Activated effector memory CD4-positive, alpha-beta T cell treated with anti-CD3 and anti-CD28 coated beads, Interleukin-2, amount 50 U/mL, for 16 hours (primary cell): ENCODE results near the gene SPDYE16.
A peak's percentile ranks its signal among the peaks of the same experiment; 100 is the strongest.
"Not testable (repeated sequence)": the region's sequence is repeated elsewhere in the genome, so short reads cannot be mapped to it uniquely, and the experiment has no call there.

Experiments used
- DNase-seq: peaks from one replicate; pipeline ENCODE4 v3.0.0-alpha.2; 2020

SPDYE16 gene

DNA sequence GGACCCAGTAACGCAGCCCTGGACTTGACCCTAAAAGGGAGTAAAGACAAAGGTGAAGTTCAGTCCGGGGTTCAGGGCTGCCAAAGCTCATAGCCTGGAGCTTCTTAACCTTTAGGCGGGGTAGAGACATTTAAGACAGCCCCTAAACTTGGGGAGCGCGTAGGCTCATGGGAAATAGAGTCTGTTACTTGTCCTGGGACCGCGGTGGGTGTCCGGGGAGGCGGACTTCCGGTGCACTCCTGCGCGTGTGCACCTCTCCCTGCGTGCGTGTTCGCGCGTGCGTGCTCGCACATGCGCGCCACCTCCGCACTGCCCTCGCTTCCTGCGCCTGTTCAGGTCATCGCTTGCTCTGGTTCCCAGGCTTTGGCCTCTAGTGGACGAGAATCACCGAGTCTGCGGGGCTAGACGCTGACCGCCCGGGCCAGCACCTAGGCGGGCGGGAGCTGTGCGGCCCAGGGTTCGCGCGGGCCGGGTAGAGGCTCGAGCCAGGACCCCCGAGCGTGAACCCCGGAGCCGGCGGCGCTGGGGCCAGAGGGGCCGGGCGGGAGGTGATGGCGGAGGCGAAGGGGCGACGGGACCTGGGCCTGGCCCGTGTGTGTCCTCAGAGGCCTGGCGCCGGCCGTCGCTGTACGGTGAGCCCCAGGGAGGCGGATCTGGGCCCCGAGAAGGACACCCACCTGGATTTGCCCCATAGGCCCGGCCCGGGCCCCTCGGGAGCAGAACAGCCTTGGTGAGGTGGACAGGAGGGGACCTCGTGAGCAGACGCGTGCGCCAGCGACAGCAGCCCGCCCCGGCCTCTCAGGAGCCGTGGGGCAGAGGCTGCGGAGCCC is 6.1 kb upstream of the SPDYE16 start:
- DNase-seq: peak; percentile 93

GRCh38 chr7:76531643-76532042 is 11.5 kb downstream of the SPDYE16 start:
- DNase-seq: not testable (repeated sequence)

- not testable (repeated sequence) for DNase-seq
Observed at GRCh38 chr7:76526183-76526582, 16.9 kb downstream of the SPDYE16 start.

DNA sequence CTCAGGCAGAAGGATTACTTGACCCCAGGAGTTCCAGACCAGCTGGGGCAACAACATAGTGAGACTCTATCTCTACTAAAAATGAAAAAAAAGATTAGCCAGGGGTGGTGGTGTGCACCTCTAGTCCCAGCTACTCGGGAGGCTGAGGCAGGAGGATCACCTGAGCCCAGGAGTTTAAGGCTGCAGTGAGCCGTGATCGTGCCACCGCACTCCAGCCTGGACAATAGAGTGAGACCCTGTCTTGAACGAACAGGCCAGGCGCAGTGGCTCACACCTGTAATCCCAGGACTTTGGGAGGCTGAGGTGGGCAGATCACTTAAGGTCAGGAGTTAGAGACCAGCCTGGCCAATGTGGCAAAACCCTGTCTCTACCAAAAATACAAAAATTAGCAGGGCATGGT is 26.2 kb downstream of the SPDYE16 start:
- DNase-seq: not testable (repeated sequence)

- DNase-seq: no peak
Observed at GRCh38 chr7:76515999-76516443, 27.1 kb downstream of the SPDYE16 start.

- no peak for DNase-seq
Observed at GRCh38 chr7:76514926-76515771, 27.9 kb downstream of the SPDYE16 start.

DNA sequence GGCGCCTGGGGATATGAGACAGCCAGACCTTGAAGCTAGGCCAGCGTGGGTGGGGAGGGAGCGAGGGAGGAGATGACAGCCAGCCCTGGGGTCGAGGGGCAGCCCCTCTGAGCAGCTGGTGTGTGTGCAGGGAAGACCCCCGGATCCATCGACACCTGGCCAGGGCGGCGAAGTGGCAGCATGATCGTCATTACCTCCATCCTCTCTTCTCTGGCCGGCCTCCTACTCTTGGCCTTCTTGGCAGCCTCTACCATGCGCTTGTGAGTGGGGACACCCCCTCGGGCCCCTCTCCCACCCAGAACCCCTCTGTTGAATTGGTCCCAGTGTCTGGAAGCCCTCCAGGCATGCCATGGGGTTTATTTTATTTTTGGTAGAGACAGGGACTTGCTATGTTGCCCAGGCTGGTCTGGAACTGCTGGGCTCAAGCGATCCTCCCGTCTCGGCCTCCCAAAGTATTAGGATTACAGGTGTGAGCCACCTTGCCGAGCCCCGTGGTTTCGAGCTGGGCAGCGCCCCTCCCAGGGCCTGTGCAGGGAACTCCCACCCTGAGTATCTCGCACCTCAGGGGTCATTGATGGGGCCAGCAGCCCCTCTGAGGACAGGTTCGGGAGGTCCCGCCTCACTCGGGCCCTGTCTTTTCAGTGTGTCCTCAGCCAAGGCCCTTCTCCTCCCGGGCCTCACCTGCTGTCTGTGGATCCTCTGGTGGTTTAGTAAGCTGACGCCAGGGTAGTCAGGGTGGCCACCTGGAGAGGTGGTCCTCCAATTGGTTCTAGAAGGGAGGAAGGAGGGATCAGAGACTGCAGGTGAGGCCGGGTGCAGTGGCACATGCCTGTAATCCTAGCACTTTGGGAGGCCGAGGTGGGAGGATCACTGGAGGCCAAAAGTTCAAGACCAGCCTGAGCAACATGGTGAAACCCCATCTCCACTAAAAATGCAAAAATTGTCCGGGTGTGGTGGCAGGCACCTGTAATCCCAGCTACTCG is 29.0 kb downstream of the SPDYE16 start:
- no peak for DNase-seq

DNA sequence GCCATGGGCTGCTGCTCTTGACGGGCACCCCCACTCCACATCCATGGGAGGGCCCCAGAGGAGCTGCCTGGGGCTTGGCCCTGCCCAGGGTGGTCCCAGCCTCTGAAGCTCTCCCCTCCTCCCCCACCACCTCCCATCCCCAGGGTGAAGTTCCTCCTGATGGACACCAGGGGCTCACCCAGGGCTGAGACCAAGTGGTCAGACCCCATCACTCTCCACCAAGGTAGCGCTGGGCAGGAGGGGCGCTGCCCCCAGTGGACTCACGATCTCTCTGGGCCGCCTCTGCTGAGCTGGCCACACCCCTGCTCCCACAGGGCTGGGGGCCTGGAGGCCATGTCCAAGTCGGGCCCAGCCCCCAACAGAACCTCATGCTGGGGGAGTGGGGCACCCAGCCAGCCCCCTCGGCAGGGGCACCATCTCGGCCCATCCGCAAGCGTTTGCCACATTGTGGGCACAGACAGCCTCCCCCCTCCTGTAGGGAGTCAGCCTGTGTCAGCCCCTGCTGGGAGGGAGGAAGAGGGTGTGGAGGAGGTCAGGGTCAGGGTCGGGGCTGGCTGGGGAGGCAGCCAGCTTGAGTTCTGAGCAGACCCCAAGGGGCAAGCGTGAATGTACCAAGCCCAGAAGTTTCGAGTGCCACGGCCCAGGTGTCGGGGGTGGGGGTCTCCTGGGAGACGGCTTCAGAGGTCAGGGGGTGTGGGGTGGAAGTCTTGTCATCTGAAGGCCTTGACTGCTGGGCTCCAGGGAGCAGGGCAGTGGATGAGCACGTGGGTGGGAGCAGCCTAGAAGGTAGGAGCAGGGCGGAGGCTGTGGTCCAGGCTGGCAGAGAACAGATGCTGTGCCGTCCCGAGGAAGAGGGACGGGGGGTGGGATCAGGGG is 29.9 kb downstream of the SPDYE16 start:
- no peak for DNase-seq

DNA sequence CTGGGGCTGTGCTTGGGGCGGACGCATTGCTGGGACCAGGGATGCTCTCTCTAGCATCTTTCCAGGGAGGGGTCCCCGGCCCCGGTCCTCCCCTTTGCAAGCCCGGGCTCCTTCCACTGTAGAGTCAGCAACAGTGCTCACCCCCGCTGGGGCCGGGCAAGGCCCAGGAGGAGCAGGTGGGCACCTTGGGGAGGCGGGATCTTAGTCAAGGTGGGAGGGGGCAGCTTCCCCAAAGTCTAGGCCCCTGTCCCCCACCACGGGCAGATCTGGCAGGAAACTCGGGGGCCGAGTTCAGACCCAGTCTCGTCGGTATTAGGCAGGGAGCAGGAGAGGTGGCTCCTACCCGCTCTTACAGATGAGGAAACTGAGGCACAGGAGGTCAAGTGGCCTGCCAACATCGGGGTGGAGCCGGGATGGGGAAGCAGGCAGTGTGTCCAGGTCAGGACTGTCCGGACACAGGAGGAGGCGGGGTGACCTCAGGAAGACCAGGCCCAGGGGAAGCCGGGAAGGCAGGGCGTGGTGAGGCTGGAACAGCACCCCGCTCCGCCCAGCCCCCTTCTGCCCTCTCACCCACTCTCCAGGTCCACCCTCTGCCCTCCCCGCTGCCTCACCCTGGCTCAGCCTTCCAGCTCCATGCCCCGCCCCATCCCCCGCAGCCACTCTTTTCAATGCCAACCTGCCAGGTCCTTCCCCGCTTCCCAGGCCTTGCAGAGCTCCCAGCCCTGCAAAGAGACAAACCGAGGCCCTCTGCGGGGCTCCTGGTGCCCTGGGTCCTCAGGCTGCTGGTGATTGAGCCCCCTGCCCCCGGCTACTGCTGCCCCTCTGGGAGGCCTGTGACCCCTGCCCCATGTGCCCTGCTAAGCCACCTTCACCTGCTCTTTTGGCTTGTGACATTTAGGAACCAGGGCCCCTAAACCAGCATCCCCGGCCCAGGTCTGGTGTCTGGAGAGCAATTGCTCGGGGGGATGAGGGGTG is 30.9 kb downstream of the SPDYE16 start:
- not testable (repeated sequence) for DNase-seq

DNA sequence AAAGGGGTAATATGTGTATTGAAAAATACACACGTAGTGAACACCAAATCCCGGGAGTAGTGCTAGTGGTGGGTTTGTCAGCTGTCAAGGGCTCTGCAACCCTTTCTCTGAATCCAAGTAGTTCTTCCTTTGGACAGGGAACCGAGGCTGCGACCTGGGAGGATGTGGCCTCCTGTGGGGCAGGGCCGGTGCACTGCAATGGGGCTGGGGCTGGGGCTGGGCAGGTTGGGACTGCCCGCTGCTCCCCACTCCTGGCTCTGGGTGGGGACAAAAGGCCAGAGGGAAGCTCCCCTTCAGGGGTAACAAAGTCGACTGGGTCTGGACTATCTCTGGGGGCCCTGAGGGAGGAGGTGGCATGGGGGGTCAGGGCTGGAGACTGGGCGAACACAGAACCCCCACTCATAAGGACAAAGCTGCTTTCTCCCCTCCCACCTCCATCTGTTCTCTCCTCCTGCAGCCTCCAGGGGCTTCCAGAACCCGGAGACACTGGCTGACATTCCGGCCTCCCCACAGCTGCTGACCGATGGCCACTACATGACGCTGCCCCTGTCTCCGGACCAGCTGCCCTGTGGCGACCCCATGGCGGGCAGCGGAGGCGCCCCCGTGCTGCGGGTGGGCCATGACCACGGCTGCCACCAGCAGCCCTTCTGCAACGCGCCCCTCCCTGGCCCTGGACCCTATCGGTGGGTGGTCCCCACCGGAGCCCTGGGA is 31.7 kb downstream of the SPDYE16 start:
- DNase-seq: not testable (repeated sequence)

DNA sequence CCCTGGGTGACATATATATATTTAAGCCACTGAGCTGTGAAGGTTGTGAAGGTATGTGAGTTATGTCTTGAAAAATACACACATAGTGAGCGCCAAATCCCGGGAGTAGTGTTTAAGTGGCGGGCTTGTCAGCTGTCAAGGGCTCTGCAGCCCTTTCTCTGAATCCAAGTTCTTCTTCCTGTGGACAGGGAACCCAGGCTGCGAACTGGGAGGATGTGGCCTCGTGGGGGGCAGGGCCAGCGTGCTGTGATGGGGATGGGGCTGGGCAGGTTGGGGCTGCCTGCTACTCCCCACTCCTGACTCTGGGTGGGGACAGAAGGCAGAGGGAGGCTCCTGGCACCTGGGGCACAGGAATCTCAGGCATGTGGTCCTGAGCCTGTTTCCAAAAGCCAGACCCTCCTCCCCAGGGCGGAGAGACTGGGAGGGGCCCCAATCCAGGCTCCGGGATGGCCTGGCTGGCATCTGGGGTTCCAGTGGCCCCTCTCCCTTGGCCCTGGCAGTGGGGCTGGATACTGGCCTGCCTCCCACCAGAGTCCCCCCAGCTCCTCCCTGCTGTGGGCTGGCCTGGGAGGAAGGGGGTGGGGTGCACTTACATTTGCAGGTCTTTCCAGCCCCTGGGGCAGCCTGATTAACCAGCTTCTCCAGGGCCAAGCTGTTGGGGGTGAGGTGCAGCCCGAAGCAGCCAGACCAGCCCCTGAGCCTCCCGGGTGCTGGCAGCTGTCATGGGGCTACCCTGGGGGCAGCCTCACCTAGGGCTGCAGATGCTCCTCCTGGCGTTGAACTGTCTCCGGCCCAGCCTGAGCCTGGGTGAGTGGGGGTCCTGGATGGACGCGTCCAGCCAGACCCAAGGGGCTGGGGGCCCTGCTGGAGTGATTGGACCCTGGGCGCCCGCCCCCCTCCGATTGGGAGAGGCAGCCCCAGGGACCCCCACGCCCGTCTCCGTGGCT is 32.9 kb downstream of the SPDYE16 start, which contains the start of gene UPK3B:
Gene UPK3B (plus strand): TSS at position 622 of the 947 bp plus-strand sequence. CDS start 101 bp downstream, at position 723.
- no peak for DNase-seq

GRCh38 chr7:76507723-76508406 is 35.2 kb downstream of the SPDYE16 start:
- no peak for DNase-seq

DNA sequence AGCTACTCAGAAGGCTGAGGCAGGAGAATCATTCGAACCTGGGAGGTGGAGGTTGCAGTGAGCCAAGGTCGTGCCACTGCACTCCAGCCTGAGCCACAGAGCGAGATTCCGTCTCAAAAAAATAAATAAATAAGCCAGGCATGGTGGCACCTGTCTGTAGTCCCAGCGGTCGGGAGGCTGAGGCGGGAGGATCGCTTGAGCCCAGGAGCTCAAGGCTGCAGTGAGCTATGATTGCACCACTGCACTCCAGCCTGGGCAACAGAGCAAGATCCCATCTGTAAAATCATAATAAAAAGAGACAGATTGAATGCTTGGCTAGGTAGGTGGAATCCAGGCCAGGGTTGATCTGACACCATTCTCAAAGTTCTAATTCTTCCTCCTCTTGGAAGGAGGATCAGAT is 36.5 kb downstream of the SPDYE16 start:
- peak; percentile 6 for DNase-seq

DNA sequence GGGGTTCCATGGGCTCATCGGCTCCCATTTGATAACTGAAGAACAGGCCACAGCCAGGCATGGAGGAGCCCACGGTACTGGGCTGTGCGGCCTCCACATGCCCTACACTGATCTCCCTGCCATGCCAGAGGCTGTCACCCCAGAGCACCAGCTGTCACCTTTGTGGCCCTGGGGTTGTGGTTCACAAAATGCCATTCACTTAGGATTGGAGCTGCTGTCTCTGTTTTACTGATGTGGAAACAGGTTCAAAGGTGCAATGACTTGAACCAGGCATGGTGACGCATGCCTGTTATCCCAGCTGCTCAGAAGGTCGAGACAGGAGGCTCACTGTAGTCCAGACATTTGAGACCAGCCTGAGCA is 37.0 kb downstream of the SPDYE16 start:
- no peak for DNase-seq

DNA sequence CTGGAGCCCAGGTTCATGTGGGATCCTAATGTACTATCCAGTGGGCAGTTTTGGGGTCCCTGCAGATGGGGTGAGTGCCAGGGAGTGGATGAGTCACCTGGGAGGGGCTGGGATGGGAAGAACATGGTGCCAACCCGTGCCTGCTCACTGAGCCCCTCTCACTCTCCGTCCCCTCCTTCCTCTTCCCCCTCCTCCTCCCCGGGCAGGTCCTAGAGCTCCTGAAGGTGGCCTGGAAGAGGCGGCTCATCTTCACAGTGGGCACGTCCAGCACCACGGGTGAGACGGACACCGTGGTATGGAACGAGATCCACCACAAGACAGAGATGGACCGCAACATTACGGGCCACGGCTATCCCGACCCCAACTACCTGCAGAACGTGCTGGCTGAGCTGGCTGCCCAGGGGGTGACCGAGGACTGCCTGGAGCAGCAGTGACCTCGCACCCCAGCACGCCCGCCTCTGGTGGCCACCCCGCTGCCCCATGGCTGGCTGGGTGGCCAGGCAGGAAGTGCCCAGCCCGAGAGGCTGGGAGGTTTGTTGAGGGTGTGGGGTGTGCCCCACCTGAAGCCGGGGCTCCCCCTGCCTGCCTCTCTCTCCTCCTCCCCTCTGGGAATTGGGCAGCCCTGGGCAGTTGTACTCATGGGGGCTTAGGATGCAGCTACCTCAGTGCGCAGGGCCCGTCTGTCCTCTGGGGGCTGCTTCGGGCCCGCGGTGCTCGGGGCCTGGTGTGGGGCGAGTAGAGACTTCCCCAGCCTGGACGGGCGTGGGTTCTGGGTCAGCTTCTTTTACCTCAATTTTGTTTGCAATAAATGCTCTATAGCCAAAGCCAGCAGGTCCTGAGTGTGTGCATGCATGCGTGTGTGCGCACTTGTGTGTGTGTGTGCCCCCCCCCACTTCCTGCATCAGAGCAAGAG is 37.7 kb downstream of the SPDYE16 start:
- DNase-seq: peak; percentile 54

GRCh38 chr7:76504351-76505167 is 38.5 kb downstream of the SPDYE16 start:
- not testable (repeated sequence) for DNase-seq
